ENCODE data around the gene KNL1.
"Not testable (repeated sequence)": the region's sequence is repeated elsewhere in the genome, so short reads cannot be mapped to it uniquely, and the experiment has no call there.

KNL1 gene

DNA sequence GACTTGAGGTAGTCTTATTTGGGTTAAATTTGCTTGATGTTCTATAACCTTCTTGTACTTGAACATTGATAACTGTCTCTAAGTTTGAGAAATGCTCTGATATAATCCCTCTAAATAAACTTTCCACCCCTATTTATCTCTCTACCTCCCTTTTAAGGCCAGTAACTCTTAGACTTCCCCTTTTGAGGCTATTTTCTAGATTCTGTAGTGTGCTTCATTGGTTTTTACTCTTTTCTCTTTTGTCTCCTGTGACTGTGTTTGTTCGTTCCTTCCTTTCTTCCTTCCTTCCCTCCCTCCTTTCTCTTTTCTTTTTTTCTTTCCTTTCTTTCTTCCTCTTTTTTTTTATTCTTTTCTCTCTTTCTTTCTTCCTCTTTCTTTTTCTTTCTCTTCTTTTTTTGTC, 86.9 kb downstream of the KNL1 start:
- DNase-seq: not testable (repeated sequence)

DNA sequence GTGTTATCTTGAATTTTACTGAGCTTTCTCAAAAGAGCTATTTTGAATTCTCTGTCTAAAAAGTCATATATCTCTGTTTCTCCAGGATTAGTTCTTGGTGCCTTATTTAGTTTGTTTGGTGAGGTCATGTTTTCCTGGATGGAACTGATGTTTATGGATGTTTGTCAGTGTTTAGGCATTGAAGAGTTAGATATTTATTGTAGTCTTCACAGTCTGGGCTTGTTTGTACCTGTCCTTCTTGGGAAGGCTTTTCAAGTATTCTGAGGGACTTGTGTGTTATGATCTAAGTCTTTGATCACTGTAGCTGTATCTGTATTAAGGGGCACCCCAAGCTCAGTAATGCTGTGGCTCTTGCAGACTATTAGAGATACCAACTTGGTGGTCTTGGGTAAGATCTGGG, 90.3 kb downstream of the KNL1 start:
- DNase-seq: no peak

- no peak for DNase-seq
These were observed 91.3 kb downstream of the KNL1 start for GRCh38 chr15:40685376-40685775.

DNA sequence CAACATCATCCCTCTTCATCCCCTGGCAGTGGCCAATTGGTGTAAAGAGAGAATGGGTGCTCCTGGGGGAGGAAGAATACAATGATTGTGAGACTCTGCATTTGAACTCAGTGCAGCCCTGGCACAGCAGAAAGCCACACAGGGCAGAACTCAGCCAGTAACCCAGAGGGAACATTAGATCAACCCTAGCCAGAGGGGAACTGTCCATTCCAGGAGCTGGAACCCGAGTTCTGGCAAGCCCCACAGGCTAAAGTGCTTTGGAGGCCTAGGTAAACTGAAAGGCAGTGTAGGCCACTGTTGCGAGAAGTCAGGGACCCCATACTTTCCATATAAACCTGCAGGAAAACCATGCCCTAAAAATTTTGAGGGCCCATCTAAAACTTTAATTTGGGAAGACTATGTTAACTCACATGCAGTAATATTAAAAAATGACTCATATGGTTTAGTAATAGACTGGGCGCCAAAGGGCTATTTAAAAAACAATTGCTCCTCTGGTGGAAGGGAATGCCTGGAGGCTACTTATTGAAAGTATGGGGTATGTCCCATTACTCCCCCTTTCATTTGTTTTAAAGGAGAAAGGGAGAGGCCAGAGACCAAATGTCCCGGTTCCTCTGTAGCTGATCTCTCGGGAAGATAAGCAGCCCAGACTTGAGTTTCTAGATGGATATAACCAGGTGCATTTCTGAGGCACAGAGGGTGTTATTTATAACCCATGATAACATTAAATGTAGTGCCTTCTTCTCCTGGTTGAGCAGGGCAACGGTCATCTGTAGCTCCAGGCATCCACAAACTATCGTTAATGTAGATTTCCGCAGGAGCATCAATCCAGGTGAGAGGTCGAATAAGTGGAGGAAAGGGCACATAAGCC, 95.1 kb downstream of the KNL1 start:
- DNase-seq: no peak

- no peak for DNase-seq
These were observed 97.7 kb downstream of the KNL1 start for GRCh38 chr15:40691737-40692136.

GRCh38 chr15:40693904-40694687, 100.0 kb downstream of the KNL1 start:
- DNase-seq: no peak

GRCh38 chr15:40694688-40695468, 100.8 kb downstream of the KNL1 start, which contains the start of gene RAD51:
Gene RAD51 (plus strand): TSS chr15:40695174. CDS start chr15:40698759, 3,585 bp downstream.
- peak; percentile 86 for DNase-seq

DNA sequence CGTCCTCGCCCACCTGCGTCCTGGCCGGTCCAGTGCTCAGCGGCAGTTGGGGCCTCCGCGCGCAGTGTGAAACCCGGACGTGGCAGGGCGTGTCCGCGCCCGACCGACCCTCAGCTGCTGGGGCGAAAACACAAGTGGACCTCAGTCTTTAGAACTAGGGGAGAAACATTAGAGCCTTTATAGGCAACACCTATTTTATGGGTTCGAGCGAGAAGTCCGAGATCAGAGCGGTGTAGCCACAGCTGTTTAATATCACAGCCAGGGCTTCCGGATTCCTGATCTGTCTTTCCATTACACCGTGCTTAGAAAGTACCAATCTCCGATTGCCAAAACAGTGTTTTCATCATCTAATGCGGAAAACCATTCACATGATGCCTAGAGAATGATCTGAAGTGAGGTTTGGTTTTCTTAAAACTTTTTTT, 101.4 kb downstream of the KNL1 start:
- no peak for DNase-seq

- DNase-seq: no peak
These were observed 102.2 kb downstream of the KNL1 start for GRCh38 chr15:40696228-40696627.

DNA sequence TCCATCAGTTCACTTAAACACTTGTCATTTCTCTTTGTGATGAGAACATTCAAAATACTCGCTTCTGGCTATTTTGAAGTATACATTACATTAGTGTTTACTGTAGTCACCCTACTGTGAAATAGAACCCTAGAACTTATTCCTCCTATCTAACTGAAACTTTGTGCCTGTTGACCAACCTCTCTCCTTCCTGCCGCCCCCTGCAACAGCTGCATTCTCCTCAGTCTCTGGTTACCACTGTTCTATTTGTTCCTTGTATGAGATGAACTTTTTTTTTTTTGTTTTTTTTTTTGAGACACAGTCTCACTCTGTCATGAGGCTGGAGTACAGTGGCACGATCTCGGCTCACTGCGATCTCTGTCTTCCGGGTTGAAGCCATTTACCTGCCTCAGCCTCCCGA, 103.9 kb downstream of the KNL1 start:
- no peak for DNase-seq

DNA sequence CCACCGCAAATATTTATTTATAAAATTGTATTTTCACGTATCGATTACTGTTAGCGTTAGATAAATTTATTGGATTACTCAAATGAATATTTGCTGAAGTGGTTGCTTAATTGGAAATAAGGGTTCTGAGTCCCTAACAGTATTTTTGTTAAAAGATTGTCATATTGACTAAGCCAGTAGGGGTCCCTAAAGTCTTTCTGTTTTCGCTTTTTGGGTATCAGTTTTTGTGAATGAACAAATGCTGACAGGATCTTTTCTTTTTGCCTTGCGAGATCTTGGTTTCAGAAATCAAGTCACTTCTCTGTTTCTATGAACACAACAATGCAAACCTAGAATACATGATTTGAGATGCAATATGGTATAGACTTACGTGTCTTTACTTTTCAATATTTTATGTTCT, 108.0 kb downstream of the KNL1 start:
- no peak for DNase-seq

DNA sequence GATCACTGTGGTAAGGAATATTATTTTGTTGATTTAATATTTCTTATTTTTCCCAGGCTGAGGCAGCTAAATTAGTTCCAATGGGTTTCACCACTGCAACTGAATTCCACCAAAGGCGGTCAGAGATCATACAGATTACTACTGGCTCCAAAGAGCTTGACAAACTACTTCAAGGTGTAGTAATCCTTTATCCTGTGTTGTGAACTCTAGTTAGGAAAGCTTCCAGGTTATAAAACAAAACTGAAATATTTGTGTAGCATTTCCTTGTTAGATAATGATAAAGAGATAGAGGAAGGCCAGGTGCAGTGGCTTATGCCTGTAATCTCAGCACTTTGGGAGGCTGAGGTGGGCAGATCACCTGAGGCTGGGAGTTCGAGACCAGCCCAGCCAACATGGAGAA, 112.1 kb downstream of the KNL1 start:
- no peak for DNase-seq

Measured in KG1 (cell line).